ENCODE measurements around the gene MAZ. TPM values are rescaled to one million over a fixed set of nuclear protein-coding genes. Genes with fewer than 3 reads are reported as not detected.

Gene MAZ
- total RNA-seq, 2 donors from 2014 or later = 33.0 to 86.6 TPM

GRCh38 chr16:29860218-29860617, 53.9 kb downstream of the MAZ start:
- TF ChIP-seq CTCF (IDR thresholded peaks at IDR 0.05) = no peak
- Histone ChIP-seq H3K9me3 (no peaks in the 10 kb centered on the region), H3K4me3 (no peak overlapping the region), H3K36me3 (peaks cover 30% of the 10 kb centered on the region), H3K27ac (no peak overlapping the region), H3K4me1 (peaks cover 0 to 27% of the 10 kb centered on the region in 2 donors), H3K27me3 (no peaks in the 10 kb centered on the region)
- no peak for DNase-seq (ENCODE audit: low spot score)

Other genes with a start within 250 kb of the MAZ start
- gene SPN, start 143.3 kb upstream of the MAZ start, total RNA-seq = 1 to 10 TPM; 3.7 to 4.5 TPM
- 10 to 100 TPM; 18.3 to 38.2 TPM for gene QPRT, start 127.3 kb upstream of the MAZ start, total RNA-seq
- under 1 TPM; 0.52 to 0.90 TPM for gene C16orf54, start 60.5 kb upstream of the MAZ start, total RNA-seq
- not detected for gene ZG16, start 28.3 kb upstream of the MAZ start, total RNA-seq
- 10 to 100 TPM; 10.1 to 17.1 TPM for gene KIF22, start 15.8 kb upstream of the MAZ start, total RNA-seq
- gene PRRT2, start 5.7 kb downstream of the MAZ start, total RNA-seq = under 1 TPM; 0.51 to 0.52 TPM
- gene PAGR1, start 9.6 kb downstream of the MAZ start, total RNA-seq = 10 to 100 TPM; 23.5 to 27.3 TPM
- 10 to 100 TPM; 44.4 to 77.9 TPM for gene MVP, start 13.9 kb downstream of the MAZ start, total RNA-seq
- 100 to 1,000 TPM; 135 to 138 TPM for gene CDIPT, start 56.7 kb downstream of the MAZ start, total RNA-seq
- gene SEZ6L2, start 93.0 kb downstream of the MAZ start, total RNA-seq = 1 to 10 TPM; 2.6 to 4.6 TPM
- gene ASPHD1, start 94.0 kb downstream of the MAZ start, total RNA-seq = 1 to 10 TPM; 1.5 to 3.2 TPM
- 1 to 10 TPM; 6.4 to 6.5 TPM for gene KCTD13, start 119.7 kb downstream of the MAZ start, total RNA-seq
- 100 to 1,000 TPM; 100 to 107 TPM for gene TMEM219, start 155.6 kb downstream of the MAZ start, total RNA-seq
- gene TAOK2, start 167.3 kb downstream of the MAZ start, total RNA-seq = 10 to 100 TPM; 29.1 to 36.7 TPM
- 10 to 100 TPM; 10.3 to 11.4 TPM for gene HIRIP3, start 189.1 kb downstream of the MAZ start, total RNA-seq
- 100 to 1,000 TPM in 1 of 2 donors, 10 to 100 TPM in 1; 33.4 to 117 TPM for gene INO80E, start 189.7 kb downstream of the MAZ start, total RNA-seq
- gene DOC2A, start 204.5 kb downstream of the MAZ start, total RNA-seq = not detected
- gene C16orf92, start 216.7 kb downstream of the MAZ start, total RNA-seq = not detected
- not detected for gene TLCD3B, start 224.7 kb downstream of the MAZ start, total RNA-seq